Measurements from ENCODE around the gene CEP55. TPM values are rescaled to one million over a fixed set of nuclear protein-coding genes. Genes with fewer than 3 reads are reported as not detected.

CEP55 gene
- total and polyA plus RNA-seq, 9 of the 15 experiments (the other 6 are each of a cell fraction or from before 2014, with no cell fraction given), result 4.4 to 32.5 (median 18.1) TPM

GRCh38 chr10:93452143-93452542 lies 44.3 kb upstream of the CEP55 start (continued):
- TF ChIP-seq ZNF407 (IDR thresholded peaks at IDR 0.05; ENCODE audit: low read depth) (no peak), ZNF280B (CRISPR knock-in tag; IDR thresholded peaks at IDR 0.05) (no peak), PHTF2 (CRISPR knock-in tag; IDR thresholded peaks at IDR 0.05) (no peak), RBM17 (IDR thresholded peaks at IDR 0.05; ENCODE audit: borderline replicate concordance, low read depth, low read length) (no peak), SRSF3 (IDR thresholded peaks at IDR 0.05; ENCODE audit: insufficient read depth, low read length) (no peak), BCLAF1 (IDR thresholded peaks at IDR 0.05; ENCODE audit: borderline replicate concordance in 1 of 2, control insufficient read depth in 1 of 2, low read depth in 2 of 2, low read length in 1 of 2) (no peak), MBD2 (IDR thresholded peaks at IDR 0.05; ENCODE audit: borderline replicate concordance, low read depth) (no peak), STAG1 (CRISPR knock-in tag; IDR thresholded peaks at IDR 0.05; ENCODE audit: borderline replicate concordance) (no peak), ZNF311 (CRISPR knock-in tag; IDR thresholded peaks at IDR 0.05) (no peak), ETV1 (tag; conservative IDR thresholded peaks at IDR 0.05; ENCODE audit: low read depth) (no peak)

Data from K562 (cell line).